Astrocyte of the cerebellum (primary cell): Measurements from ENCODE around the gene RNASEH2A.

ENCODE experiments used
- DNase-seq: peaks from one replicate; pipeline ENCODE4 v3.0.0-alpha.2; 2011; ENCODE audit warnings: low read depth
- H3K4me3 ChIP-seq: 2 replicates; pipeline ENCODE4 v1.5.1; 2011; ENCODE audit warnings: mild to moderate bottlenecking, low read depth, low read length, moderate library complexity
- in situ Hi-C: cut with HindIII; loops from 2 replicates; pipeline ENCODE4 v1.10.0; 2017; ENCODE audit warnings: low sequenced_read_pairs
- TF ChIP-seq, protein P1 (sequence below): IDR thresholded peaks from 2 replicates; pipeline ENCODE4 v1.5.1; 2012; ENCODE audit warnings: low read length, low read depth, moderate library complexity, mild to moderate bottlenecking; ENCODE audit errors: missing control alignments

The RNASEH2A gene

DNA sequence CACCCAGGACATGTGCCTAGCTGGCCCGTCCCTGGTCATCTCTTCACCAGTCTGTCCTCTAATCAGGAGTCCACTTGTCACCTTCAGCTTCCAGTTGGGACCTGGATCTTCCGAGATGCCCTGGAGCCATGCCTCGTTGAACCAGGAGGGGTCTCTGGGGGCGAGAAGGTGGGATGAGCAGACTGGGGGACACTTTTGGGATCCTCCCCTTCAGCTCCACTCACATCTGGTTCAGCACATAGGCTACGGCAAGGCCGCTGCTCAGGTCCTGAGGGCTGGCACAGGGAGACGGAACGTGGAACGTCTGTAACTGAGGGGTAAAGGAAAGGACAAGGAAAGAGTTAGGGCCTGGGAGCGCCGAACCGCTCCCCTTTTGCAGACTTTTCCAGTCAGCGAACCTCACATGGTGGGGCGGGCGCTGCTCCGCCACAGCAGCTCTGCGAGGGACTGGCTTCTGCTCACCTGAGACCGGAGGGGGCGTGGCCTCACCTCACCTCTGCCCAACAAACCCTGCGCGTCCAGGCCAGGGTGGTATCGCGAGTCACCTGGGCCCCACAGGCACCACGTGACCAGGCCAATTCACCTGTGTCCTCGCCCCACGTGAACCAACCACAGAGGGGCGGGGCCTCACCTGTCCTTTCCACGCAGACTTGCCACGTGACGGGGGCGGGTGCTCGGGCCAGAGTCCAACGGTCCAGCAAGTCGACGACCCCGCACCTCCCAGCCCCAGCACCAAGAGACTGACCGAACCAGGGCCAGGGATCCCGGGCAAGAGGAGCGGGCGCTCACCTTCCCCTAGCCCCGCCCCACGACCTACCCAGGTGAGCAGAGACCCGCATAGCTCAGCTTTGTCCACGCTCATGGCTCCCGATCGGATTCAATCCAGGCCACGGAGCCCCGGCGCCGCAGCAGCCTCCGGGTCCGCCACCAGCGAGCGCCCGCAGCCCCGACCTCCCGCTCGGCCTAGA lies 31.5 kb upstream of the RNASEH2A start, which contains the start of gene HOOK2:
Gene HOOK2 (minus strand): TSS at position 965 of the 968 bp plus-strand sequence. CDS start 103 bp downstream, at position 862.
- in situ Hi-C loops: no loop called here
- DNase-seq: no peak
- H3K4me3 ChIP-seq: peak within 1 kb of the TSS; percentile 70
- TF ChIP-seq, protein P1, sequence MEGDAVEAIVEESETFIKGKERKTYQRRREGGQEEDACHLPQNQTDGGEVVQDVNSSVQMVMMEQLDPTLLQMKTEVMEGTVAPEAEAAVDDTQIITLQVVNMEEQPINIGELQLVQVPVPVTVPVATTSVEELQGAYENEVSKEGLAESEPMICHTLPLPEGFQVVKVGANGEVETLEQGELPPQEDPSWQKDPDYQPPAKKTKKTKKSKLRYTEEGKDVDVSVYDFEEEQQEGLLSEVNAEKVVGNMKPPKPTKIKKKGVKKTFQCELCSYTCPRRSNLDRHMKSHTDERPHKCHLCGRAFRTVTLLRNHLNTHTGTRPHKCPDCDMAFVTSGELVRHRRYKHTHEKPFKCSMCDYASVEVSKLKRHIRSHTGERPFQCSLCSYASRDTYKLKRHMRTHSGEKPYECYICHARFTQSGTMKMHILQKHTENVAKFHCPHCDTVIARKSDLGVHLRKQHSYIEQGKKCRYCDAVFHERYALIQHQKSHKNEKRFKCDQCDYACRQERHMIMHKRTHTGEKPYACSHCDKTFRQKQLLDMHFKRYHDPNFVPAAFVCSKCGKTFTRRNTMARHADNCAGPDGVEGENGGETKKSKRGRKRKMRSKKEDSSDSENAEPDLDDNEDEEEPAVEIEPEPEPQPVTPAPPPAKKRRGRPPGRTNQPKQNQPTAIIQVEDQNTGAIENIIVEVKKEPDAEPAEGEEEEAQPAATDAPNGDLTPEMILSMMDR: no peak

DNA sequence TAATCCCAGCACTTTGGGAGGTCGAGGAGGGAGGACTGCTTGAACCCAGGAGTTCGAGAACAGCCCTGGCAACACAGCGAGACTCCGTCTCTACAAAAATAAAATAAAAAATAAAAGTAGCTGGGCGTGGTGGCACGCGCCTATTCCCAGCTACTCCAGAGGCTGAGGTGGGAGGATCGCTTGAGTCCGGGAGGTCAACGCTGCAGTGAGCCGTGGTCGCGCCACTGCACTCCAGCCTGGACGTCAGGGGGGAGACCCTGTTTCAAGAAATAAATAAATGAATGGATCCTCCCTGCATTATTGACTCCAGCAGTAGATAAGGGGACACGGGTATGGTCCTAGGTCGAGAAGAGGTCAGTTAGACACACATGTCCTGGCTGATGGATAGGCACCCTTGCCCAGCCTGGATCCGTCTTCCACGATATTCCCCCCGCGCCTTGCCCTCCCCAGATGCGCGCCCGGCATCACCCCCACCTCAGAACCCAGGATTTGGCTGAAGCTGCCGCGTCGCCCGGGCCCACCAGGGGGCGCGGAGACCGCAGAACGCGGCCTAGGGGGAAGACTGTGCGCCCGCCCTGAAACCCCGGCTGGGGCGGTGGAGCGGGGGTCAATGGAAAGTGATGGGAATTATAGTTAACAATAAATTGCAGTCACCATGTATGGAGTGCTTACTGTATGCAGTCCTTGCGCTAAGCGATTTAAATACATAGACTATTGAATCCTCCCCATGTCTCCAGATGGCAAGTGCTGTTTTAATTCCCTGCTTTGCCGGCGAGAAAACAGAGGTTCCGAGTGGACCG lies 29.0 kb upstream of the RNASEH2A start:
- TF ChIP-seq, protein P1: peak; percentile 94

DNA sequence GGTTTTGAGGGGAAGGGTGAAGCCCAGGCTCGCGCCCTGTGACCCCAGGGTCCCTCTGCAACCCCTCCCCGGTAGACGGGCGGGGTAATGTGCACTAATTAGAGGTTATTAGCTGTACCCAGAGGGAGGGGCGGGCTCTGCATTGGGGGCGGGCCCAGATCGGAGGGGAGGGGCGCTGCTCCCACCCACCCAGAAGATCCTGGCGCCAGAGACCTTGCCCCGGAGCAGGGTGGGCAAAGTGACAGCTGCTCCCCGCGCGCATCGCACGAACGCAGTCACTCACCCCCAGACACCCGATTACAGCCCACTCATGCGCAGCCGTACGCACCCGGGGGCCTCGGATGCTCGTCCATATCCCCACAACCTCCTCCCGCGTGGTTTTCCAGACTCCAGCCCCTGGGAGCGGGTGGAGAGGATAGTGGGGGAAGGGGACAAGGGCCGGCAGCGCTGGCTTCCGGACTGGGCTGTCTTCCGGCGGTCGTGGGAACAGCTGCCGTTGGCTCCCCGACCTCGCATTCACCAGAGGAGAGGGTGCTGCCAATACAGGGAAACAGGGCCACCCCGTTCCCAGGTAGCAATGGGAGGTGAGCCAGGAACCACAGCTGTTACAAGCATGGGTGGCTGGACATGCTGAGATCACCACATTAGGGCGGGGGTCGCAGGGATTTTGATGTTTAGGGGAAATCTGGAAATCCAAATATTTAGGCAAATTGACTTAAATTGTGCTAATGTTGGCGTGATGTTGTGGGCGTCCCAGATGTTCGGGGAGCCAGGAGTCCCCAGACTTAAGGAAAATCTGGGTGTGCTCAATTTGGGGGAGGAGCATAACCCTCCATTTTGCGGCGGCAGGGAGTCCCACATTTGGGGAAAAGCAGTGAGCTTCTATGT lies 28.1 kb upstream of the RNASEH2A start:
- TF ChIP-seq, protein P1: no peak
- peak overlapping the region; percentile 52 for H3K4me3 ChIP-seq
- DNase-seq: no peak
- in situ Hi-C loops: no loop called here

More for the DNA sequence above, 29.0 kb upstream of the RNASEH2A start:
- in situ Hi-C loops: no loop called here
- no peak for DNase-seq
- peak overlapping the region; percentile 52 for H3K4me3 ChIP-seq

DNA sequence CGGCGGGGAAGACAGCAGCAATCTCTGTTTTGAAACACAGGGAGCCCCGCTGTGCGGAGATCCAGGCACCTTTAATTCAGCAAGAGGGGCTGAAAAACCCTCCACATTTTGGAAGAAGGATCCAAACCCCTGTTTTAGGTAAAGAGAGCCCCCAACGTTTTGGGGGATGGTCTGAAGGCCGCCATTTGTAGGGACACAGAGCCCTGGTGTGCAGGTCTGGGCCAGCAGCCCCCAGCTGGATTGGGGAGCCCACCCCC lies 27.6 kb upstream of the RNASEH2A start:
- in situ Hi-C loops: no loop called here
- peak overlapping the region; percentile 52 for H3K4me3 ChIP-seq
- TF ChIP-seq, protein P1: no peak
- DNase-seq: no peak

DNA sequence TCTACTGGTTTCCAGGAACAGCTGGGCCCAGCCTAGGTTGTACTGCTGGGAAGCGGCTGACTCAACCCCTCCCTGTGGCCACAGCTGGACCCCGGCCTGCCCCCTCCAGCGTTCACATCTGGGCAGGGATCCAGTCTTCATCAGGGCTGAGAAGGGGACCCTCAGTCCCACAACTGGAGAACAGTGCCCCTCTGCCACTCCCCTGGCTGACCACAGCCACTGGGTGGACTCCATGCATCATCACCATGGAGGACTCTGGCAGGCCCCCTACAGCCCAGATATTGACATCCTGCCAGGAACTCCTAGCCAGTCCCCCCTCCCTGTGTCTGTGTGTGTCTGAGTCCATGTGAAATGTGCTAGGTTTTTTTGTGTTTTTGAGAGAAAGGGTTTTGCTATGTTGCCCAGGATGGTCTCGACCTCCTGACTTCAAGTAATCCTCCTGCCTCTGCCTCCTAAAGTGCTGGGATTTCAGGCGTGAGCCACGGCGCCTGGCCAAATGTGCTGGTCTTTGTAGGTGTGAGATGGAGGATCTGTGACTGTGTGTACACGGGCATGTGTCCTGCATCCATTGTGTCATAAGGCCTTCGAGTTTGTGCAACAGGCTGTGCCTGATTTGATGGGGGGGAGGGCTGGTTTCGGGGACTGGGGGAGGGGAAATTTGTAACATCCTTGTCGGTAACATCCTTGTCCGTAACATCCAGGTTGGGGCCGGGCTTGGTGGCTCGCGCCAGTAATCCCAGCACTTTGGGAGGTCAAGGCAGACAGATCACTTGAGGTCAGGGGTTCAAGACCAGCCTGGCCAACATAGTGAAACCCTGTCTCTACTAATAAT lies 27.0 kb upstream of the RNASEH2A start:
- peak overlapping the region; percentile 52 for H3K4me3 ChIP-seq
- TF ChIP-seq, protein P1: no peak
- peak; percentile 83 for DNase-seq
- in situ Hi-C loops: no loop called here
